ENCODE results near the gene HIC1. TPM values are rescaled to one million over a fixed set of nuclear protein-coding genes. Genes with fewer than 3 reads are reported as not detected.

The HIC1 gene
- total and polyA plus RNA-seq, 2 experiments from 2014 or later, result 0.17 to 0.26 TPM

- no peaks in the 10 kb centered on the region; the same call in 2 of the 3 replicates for H3K36me3 Mint-ChIP-seq (ENCODE audit: low read depth)
- no peak overlapping the region for H3K4me3 ChIP-seq
- no peak for ATAC-seq
- no peak overlapping the region for H3K27ac ChIP-seq (ENCODE audit: low read depth)
- H4K20me1 ChIP-seq (replicated peaks; ENCODE audit: insufficient read depth), result no peaks in the 10 kb centered on the region; the same call in 1 of the 2 replicates
- no peaks in the 10 kb centered on the region for H3K9me2 ChIP-seq (ENCODE audit: insufficient read depth)
- H3K4me2 ChIP-seq, result no peak overlapping the region
- H3K27me3 Mint-ChIP-seq (ENCODE audit: insufficient read depth, low read depth, poor library complexity), result peaks cover 66% of the 10 kb centered on the region
- H3K27ac Mint-ChIP-seq, result no peak overlapping the region
- no peaks in the 10 kb centered on the region; the same call in 2 of the 3 replicates for H3K4me1 Mint-ChIP-seq
- peaks cover 12% of the 10 kb centered on the region; the same call in 1 of the 2 replicates for H3F3A ChIP-seq (replicated peaks; ENCODE audit: low read depth)
- peaks cover 6% of the 10 kb centered on the region; the same call in 1 of the 2 replicates for H3K4me1 ChIP-seq (ENCODE audit: insufficient read depth)
- H2AFZ ChIP-seq, result no peak overlapping the region
- no peak for DNase-seq (ENCODE audit: low spot score)
- peaks cover 93% of the 10 kb centered on the region for H3K27me3 ChIP-seq (ENCODE audit: insufficient read depth)
- H3K9me3 Mint-ChIP-seq, result no peaks in the 10 kb centered on the region; the same call in 2 of the 3 replicates
- H3K4me3 Mint-ChIP-seq, result peak overlapping the region; percentile 12; the same call in 1 of the 3 replicates
- no peaks in the 10 kb centered on the region for H3K79me2 ChIP-seq (replicated peaks; ENCODE audit: insufficient read depth)
- H3K36me3 ChIP-seq (ENCODE audit: insufficient read depth), result no peaks in the 10 kb centered on the region
- TF ChIP-seq JUNB (IDR thresholded peaks at IDR 0.05; ENCODE audit: unreplicated experiment) (no peak), ZNF114 (CRISPR knock-in tag; IDR thresholded peaks at IDR 0.05) (no peak), EZH2phosphoT487 (IDR thresholded peaks at IDR 0.05; ENCODE audit: unreplicated experiment) (no peak), POLR2AphosphoS5 (IDR thresholded peaks at IDR 0.05; ENCODE audit: low read depth) (no peak), CREB1 (CRISPR knock-in tag; IDR thresholded peaks at IDR 0.05; ENCODE audit: low read depth) (no peak)
- TF ChIP-seq, protein P1, sequence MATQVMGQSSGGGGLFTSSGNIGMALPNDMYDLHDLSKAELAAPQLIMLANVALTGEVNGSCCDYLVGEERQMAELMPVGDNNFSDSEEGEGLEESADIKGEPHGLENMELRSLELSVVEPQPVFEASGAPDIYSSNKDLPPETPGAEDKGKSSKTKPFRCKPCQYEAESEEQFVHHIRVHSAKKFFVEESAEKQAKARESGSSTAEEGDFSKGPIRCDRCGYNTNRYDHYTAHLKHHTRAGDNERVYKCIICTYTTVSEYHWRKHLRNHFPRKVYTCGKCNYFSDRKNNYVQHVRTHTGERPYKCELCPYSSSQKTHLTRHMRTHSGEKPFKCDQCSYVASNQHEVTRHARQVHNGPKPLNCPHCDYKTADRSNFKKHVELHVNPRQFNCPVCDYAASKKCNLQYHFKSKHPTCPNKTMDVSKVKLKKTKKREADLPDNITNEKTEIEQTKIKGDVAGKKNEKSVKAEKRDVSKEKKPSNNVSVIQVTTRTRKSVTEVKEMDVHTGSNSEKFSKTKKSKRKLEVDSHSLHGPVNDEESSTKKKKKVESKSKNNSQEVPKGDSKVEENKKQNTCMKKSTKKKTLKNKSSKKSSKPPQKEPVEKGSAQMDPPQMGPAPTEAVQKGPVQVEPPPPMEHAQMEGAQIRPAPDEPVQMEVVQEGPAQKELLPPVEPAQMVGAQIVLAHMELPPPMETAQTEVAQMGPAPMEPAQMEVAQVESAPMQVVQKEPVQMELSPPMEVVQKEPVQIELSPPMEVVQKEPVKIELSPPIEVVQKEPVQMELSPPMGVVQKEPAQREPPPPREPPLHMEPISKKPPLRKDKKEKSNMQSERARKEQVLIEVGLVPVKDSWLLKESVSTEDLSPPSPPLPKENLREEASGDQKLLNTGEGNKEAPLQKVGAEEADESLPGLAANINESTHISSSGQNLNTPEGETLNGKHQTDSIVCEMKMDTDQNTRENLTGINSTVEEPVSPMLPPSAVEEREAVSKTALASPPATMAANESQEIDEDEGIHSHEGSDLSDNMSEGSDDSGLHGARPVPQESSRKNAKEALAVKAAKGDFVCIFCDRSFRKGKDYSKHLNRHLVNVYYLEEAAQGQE (IDR thresholded peaks at IDR 0.05; ENCODE audit: unreplicated experiment), result no peak
Measured at GRCh38 chr17:2051933-2052559, 2.9 kb upstream of the HIC1 start.

- no peak overlapping the region for H3K27ac ChIP-seq (ENCODE audit: low read depth)
- H3K4me2 ChIP-seq, result peak overlapping the region; percentile 81
- H3F3A ChIP-seq (replicated peaks; ENCODE audit: low read depth), result peaks cover 12% of the 10 kb centered on the region; the same call in 1 of the 2 replicates
- TF ChIP-seq CTCF (conservative IDR thresholded peaks at IDR 0.05; ENCODE audit: low read depth in 2 of 2) (peak; percentile 60 to 75), CREB1 (CRISPR knock-in tag; IDR thresholded peaks at IDR 0.05; ENCODE audit: low read depth) (no peak), EZH2 (IDR thresholded peaks at IDR 0.05; ENCODE audit: low read depth, unreplicated experiment) (peak; percentile 83)
- H3K4me1 Mint-ChIP-seq, result no peaks in the 10 kb centered on the region; the same call in 2 of the 3 replicates
- no peaks in the 10 kb centered on the region; the same call in 2 of the 3 replicates for H3K36me3 Mint-ChIP-seq (ENCODE audit: low read depth)
- no peaks in the 10 kb centered on the region for H3K79me2 ChIP-seq (replicated peaks; ENCODE audit: insufficient read depth)
- H3K4me3 Mint-ChIP-seq, result peak overlapping the region; percentile 65
- H2AFZ ChIP-seq, result no peak overlapping the region; the same call in 1 of the 2 replicates
- peaks cover 93% of the 10 kb centered on the region for H3K27me3 ChIP-seq (ENCODE audit: insufficient read depth)
- peak overlapping the region; percentile 59 for H3K4me3 ChIP-seq
- H3K27me3 Mint-ChIP-seq (ENCODE audit: insufficient read depth, low read depth, poor library complexity), result peaks cover 65% of the 10 kb centered on the region
- no peaks in the 10 kb centered on the region for H3K9me2 ChIP-seq (ENCODE audit: insufficient read depth)
- no peaks in the 10 kb centered on the region; the same call in 2 of the 3 replicates for H3K9me3 Mint-ChIP-seq
- ATAC-seq (peak; percentile 4), DNase-seq (ENCODE audit: low spot score) (peak; percentile 88)
- H3K4me1 ChIP-seq (ENCODE audit: insufficient read depth), result peaks cover 6% of the 10 kb centered on the region; the same call in 1 of the 2 replicates
- no peaks in the 10 kb centered on the region; the same call in 1 of the 2 replicates for H4K20me1 ChIP-seq (replicated peaks; ENCODE audit: insufficient read depth)
- no peak overlapping the region for H3K27ac Mint-ChIP-seq
- no peaks in the 10 kb centered on the region for H3K36me3 ChIP-seq (ENCODE audit: insufficient read depth)
Measured at GRCh38 chr17:2053380-2054261, 1.3 kb upstream of the HIC1 start.

All from GM23338 (cell line).